ENCODE results near the gene AP1G2. TPM values are rescaled to one million over a fixed set of nuclear protein-coding genes. Genes with fewer than 3 reads are reported as not detected.

Gene AP1G2
- total and polyA plus RNA-seq, 2 donors (not counting 1 experiment from before 2014, with no cell fraction given) = 648 to 1,185 TPM

- ATAC-seq (ENCODE audit: low read depth) (peak; percentile 37), DNase-seq (peak; percentile 75)
- no peak overlapping the region for H3K4me2 ChIP-seq (replicated peaks; ENCODE audit: low read depth, low read length, poor library complexity, severe bottlenecking)
- no peak overlapping the region for H3K9ac ChIP-seq (ENCODE audit: low read length)
- Mint-ChIP-seq H3K4me1 (peaks cover 41% of the 10 kb centered on the region), H3K9me3 (ENCODE audit: insufficient read depth) (no peaks in the 10 kb centered on the region), H3K4me3 (no peak overlapping the region), H3K27me3 (no peaks in the 10 kb centered on the region), H3K27ac (peak overlapping the region; percentile 56)
- no peak overlapping the region for H3K4me3 ChIP-seq (ENCODE audit: control extremely low read depth in 1 of 5, extremely low read depth in 1 of 5, insufficient read depth in 1 of 5, low read depth in 2 of 5, low read length in 4 of 5)
- peaks cover 0 to 81% of the 10 kb centered on the region in 2 experiments for H3K36me3 ChIP-seq (replicated peaks in 1 of 2; ENCODE audit: control extremely low read depth in 1 of 2, control insufficient read depth in 1 of 2, extremely low read depth in 1 of 2, insufficient read depth in 2 of 2, low read length in 1 of 2)
- H3K4me1 ChIP-seq (ENCODE audit: control insufficient read depth in 2 of 2, insufficient read depth in 2 of 2, low read length in 2 of 2) = peaks cover 10 to 21% of the 10 kb centered on the region in 2 donors
- 100% methylated on average over 2 of the region's 2 CpGs for WGBS (ENCODE audit: insufficient coverage)
- no peak overlapping the region for H2AFZ ChIP-seq (ENCODE audit: insufficient read depth, low read depth, low read length, poor library complexity, severe bottlenecking)
- ChIA-PET POLR2A (no interaction called here), CTCF (interaction anchor here (1.0 to 12.4 kb wide), 12 partner anchors 9 to 299 kb away, joined by 3 to 335 read pairs (median 5); partner anchors contain the start of gene ZFHX2)
- H3K27ac ChIP-seq (ENCODE audit: low read length in 2 of 2) = no peak overlapping the region
- no peaks in the 10 kb centered on the region for H3K9me3 ChIP-seq (ENCODE audit: control extremely low read depth in 1 of 3, control insufficient read depth in 2 of 3, insufficient read depth in 1 of 3, low read length in 2 of 3)
- intact Hi-C loops (cut with micrococcal nuclease) = loop anchor here (1.0 to 10.0 kb wide), 4 partner anchors 85 to 472 kb away; partner anchors contain the start of genes HOMEZ and PABPN1
- peaks cover 37% of the 10 kb centered on the region for H4K20me1 ChIP-seq (ENCODE audit: control insufficient read depth, insufficient read depth, low read length, poor library complexity, severe bottlenecking)
- no peak for TF ChIP-seq EZH2 (IDR thresholded peaks at IDR 0.05; ENCODE audit: borderline replicate concordance, insufficient read depth, low read depth, low read length, poor library complexity, severe bottlenecking)
- TF ChIP-seq CTCF (IDR thresholded peaks at IDR 0.05) = peak; percentile 93
- H3K79me2 ChIP-seq (ENCODE audit: control insufficient read depth, insufficient read depth, low read length) = peaks cover 40% of the 10 kb centered on the region
- H3K27me3 ChIP-seq (replicated peaks in 1 of 4; ENCODE audit: control extremely low read depth in 1 of 4, control insufficient read depth in 3 of 4, insufficient read depth in 4 of 4, low read length in 3 of 4) = no peaks in the 10 kb centered on the region
Measured at GRCh38 chr14:23562822-23563472, 4.6 kb downstream of the AP1G2 start.
